ENCODE data around the gene RPS21.

The RPS21 gene

GRCh38 chr20:62405108-62405980 lies 18.4 kb downstream of the RPS21 start:
- Histone ChIP-seq H3K4me3 (ENCODE audit: low read depth in 1 of 2, low read length in 2 of 2) (peak overlapping the region in 1 of 2 donors; percentile 72), H3K9me3 (ENCODE audit: control insufficient read depth in 1 of 2, low read length in 2 of 2) (no peaks in the 10 kb centered on the region), H3K27me3 (ENCODE audit: low read depth, low read length) (no peaks in the 10 kb centered on the region), H3K4me1 (ENCODE audit: control insufficient read depth in 1 of 2, insufficient read depth in 2 of 2, low read length in 2 of 2) (peaks cover 0 to 34% of the 10 kb centered on the region in 2 donors), H3K36me3 (ENCODE audit: control insufficient read depth in 1 of 2, insufficient read depth in 2 of 2, low read length in 2 of 2) (peaks cover 0 to 8% of the 10 kb centered on the region in 2 donors), H3K27ac (ENCODE audit: low read length) (no peak overlapping the region)

- Histone ChIP-seq H3K27ac (ENCODE audit: low read length) (no peak overlapping the region), H3K4me1 (ENCODE audit: control insufficient read depth in 1 of 2, insufficient read depth in 2 of 2, low read length in 2 of 2) (peaks cover 0 to 35% of the 10 kb centered on the region in 2 donors), H3K9me3 (ENCODE audit: control insufficient read depth in 1 of 2, low read length in 2 of 2) (no peaks in the 10 kb centered on the region)
These were observed 19.1 kb downstream of the RPS21 start for GRCh38 chr20:62405981-62406513.

DNA sequence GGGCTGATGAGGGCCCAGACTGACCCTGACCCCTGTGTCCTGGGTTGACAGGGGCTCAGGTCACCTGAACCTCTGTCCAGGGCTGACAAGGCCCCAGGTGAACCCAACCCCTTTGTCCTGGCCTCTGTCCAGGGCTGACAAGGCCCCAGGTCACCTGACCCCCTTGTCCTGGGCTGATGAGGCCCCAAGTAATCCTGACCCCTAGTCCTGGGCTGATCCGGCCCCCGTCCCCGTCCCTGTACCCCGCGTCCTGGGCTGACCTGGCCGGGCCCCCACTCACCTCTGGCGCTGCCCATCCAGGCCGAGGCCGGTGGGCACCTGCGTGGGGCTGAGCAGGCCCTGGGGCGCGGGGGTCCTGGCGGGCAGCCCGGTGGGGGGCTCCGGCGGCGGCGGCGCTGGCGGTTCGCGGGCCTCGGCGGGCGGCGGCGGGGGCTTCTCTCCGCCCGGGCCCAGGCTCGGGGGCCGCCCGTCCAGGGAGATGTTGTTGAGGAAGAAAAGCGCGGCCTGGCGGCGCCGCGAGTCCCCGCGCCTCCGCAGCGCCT lies 19.8 kb downstream of the RPS21 start:
- Histone ChIP-seq H3K4me1 (ENCODE audit: control insufficient read depth in 1 of 2, insufficient read depth in 2 of 2, low read length in 2 of 2) (peaks cover 0 to 35% of the 10 kb centered on the region in 2 donors), H3K27me3 (ENCODE audit: low read depth, low read length) (no peaks in the 10 kb centered on the region), H3K36me3 (ENCODE audit: control insufficient read depth in 1 of 2, insufficient read depth in 2 of 2, low read length in 2 of 2) (peaks cover 0 to 8% of the 10 kb centered on the region in 2 donors), H3K9me3 (ENCODE audit: control insufficient read depth in 1 of 2, low read length in 2 of 2) (no peaks in the 10 kb centered on the region), H3K4me3 (ENCODE audit: low read depth in 1 of 2, low read length in 2 of 2) (peak overlapping the region; percentile 70 to 72), H3K27ac (ENCODE audit: low read length) (no peak overlapping the region)

More at GRCh38 chr20:62405981-62406513, 19.1 kb downstream of the RPS21 start:
- H3K36me3 ChIP-seq (ENCODE audit: control insufficient read depth in 1 of 2, insufficient read depth in 2 of 2, low read length in 2 of 2) = peaks cover 0 to 8% of the 10 kb centered on the region in 2 donors
- H3K27me3 ChIP-seq (ENCODE audit: low read depth, low read length) = no peaks in the 10 kb centered on the region
- H3K4me3 ChIP-seq (ENCODE audit: low read depth in 1 of 2, low read length in 2 of 2) = peak overlapping the region; percentile 70 to 72

DNA sequence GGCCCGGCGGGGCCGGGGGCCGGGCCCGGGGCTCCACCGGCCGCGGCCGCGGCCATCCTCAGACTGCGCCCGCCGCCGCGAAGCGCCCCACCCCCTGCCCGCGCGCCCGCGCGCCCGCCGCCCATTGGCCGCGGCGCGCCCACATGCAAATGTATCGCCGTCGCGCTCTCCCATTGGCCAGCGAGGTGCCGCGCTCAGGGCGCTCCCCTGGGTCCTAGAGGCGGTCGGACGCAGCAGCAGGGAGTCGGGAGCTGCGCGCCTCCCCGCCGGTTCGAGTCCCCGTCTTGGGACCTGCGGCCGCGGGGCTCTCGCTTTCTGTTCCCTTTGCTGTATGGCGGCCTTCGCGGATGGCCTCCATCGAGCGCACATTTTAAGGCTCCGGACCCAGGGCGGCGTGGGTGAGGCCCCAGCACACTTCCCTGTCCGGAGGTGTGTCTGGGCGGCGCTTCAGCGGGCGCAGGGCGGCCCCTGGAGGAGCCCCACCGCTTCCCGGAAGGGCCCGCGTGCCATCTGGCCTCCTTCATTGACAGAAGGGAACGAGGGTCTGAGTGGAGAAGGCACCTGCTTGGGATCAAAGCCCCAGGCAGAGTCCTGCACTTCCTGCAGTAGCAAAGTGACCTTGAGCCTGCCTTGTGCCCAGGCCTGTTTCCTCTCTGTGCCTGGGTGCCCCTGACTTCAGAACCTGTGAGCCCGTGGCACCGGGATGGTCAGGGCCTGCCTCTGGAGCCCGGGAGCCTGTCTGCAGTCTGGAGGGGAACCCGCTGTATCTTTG lies 20.5 kb downstream of the RPS21 start, which contains the start of gene CABLES2:
Gene CABLES2 (minus strand): TSS at position 65 of the 772 bp plus-strand sequence. CDS start 9 bp downstream, at position 56.
- no peaks in the 10 kb centered on the region for H3K9me3 ChIP-seq (ENCODE audit: control insufficient read depth in 1 of 2, low read length in 2 of 2)
- H3K27me3 ChIP-seq (ENCODE audit: low read depth, low read length) = no peaks in the 10 kb centered on the region
- peak within 1 kb of the TSS; percentile 8 for H3K27ac ChIP-seq (ENCODE audit: low read length)
- peaks cover 0 to 35% of the 10 kb centered on the region in 2 donors for H3K4me1 ChIP-seq (ENCODE audit: control insufficient read depth in 1 of 2, insufficient read depth in 2 of 2, low read length in 2 of 2)
- peaks cover 0 to 7% of the 10 kb centered on the region in 2 donors for H3K36me3 ChIP-seq (ENCODE audit: control insufficient read depth in 1 of 2, insufficient read depth in 2 of 2, low read length in 2 of 2)
- H3K4me3 ChIP-seq (ENCODE audit: low read depth in 1 of 2, low read length in 2 of 2) = peak within 1 kb of the TSS; percentile 70 to 72

DNA sequence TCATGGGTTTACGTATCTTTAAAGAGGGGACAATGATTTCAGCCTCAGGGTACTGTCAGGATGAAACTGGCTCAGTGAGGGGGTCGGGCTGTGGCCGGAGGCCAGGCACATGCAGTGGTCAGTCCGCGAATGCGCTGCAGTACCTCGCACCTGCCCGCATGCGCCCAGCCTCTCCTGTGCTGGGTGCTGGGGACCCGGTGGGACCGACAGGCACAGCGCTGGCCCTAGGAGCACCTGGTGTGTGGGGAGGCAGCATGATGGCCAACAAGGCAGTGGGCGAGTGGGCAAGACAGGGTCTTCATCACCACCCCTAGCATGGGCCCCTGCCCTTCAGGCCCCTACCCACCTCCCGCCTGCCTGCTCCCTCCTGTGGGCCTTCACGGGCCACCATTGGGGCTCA lies 21.2 kb downstream of the RPS21 start:
- no peak overlapping the region for H3K4me3 ChIP-seq (ENCODE audit: low read depth in 1 of 2, low read length in 2 of 2)
- H3K27me3 ChIP-seq (ENCODE audit: low read depth, low read length) = no peaks in the 10 kb centered on the region
- H3K27ac ChIP-seq (ENCODE audit: low read length) = no peak overlapping the region
- H3K4me1 ChIP-seq (ENCODE audit: control insufficient read depth in 1 of 2, insufficient read depth in 2 of 2, low read length in 2 of 2) = peaks cover 0 to 35% of the 10 kb centered on the region in 2 donors
- H3K9me3 ChIP-seq (ENCODE audit: control insufficient read depth in 1 of 2, low read length in 2 of 2) = no peaks in the 10 kb centered on the region
- H3K36me3 ChIP-seq (ENCODE audit: control insufficient read depth in 1 of 2, insufficient read depth in 2 of 2, low read length in 2 of 2) = peaks cover 0 to under 1% of the 10 kb centered on the region in 2 donors

DNA sequence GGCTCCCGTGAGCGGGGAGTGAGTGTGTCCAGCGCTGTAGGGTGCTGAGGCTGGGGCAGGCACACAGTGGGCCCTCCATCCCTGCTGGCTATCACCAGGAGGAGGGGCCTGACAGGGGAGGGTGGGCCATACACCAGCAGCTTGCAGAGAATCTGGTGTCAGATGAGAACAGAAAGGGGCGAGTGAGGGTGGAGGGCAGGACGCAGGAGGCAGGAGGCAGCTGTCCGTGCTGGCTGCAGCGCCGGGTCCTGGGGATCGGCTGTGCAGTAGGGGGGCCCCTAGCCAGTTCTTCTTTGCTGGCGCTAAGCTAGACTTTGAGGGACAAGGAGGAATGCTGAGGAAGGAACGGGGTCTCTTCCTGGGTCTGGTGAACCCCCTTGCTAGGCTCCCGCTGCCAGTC lies 21.7 kb downstream of the RPS21 start:
- Histone ChIP-seq H3K36me3 (ENCODE audit: control insufficient read depth in 1 of 2, insufficient read depth in 2 of 2, low read length in 2 of 2) (no peaks in the 10 kb centered on the region), H3K9me3 (ENCODE audit: control insufficient read depth in 1 of 2, low read length in 2 of 2) (no peaks in the 10 kb centered on the region), H3K27ac (ENCODE audit: low read length) (no peak overlapping the region), H3K27me3 (ENCODE audit: low read depth, low read length) (no peaks in the 10 kb centered on the region), H3K4me3 (ENCODE audit: low read depth in 1 of 2, low read length in 2 of 2) (no peak overlapping the region), H3K4me1 (ENCODE audit: control insufficient read depth in 1 of 2, insufficient read depth in 2 of 2, low read length in 2 of 2) (peaks cover 0 to 35% of the 10 kb centered on the region in 2 donors)

DNA sequence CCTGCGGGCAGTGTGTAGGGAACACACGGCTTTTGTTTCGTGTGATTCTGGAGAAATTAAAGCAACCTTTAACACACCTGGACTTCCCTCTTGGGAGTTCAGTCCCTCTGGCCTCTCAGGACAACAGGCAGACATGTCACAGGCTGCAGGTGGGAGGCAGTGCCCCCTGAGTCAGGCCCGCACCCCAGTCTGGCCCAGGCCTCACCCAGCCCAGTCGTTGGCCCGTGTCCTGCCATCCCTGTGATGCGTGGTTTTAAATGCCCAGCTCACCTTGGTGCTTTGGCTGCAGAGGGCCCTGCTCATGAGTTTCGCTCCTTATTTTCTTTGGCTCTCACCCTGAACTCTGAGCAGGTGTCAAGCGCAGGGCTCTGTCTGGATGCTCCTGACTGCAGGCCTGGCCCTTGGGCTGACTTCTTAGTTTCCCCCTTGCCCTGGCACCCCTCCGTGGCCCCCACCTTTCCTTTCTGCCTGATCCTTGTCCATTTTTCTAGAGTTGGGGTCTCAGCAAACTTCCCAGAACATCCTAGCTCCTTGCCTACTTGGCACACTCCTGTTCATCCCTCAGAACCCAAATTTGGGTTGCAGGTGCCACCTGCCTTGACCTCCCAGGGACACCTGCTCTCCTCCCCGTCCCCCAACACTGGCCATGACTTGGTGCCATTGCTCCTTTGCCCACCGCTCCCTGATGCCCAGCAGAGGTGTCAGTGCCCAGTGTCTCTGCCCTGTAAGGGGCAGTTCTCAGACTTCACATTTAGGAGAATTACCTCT lies 22.4 kb downstream of the RPS21 start:
- peaks cover 0 to 35% of the 10 kb centered on the region in 2 donors for H3K4me1 ChIP-seq (ENCODE audit: control insufficient read depth in 1 of 2, insufficient read depth in 2 of 2, low read length in 2 of 2)
- H3K27ac ChIP-seq (ENCODE audit: low read length) = no peak overlapping the region
- no peaks in the 10 kb centered on the region for H3K27me3 ChIP-seq (ENCODE audit: low read depth, low read length)
- H3K4me3 ChIP-seq (ENCODE audit: low read depth in 1 of 2, low read length in 2 of 2) = no peak overlapping the region
- H3K9me3 ChIP-seq (ENCODE audit: control insufficient read depth in 1 of 2, low read length in 2 of 2) = no peaks in the 10 kb centered on the region
- H3K36me3 ChIP-seq (ENCODE audit: control insufficient read depth in 1 of 2, insufficient read depth in 2 of 2, low read length in 2 of 2) = no peaks in the 10 kb centered on the region

- H3K4me1 ChIP-seq (ENCODE audit: control insufficient read depth in 1 of 2, insufficient read depth in 2 of 2, low read length in 2 of 2) = peaks cover 0 to 32% of the 10 kb centered on the region in 2 donors
- no peak overlapping the region for H3K27ac ChIP-seq (ENCODE audit: low read length)
- no peaks in the 10 kb centered on the region for H3K9me3 ChIP-seq (ENCODE audit: control insufficient read depth in 1 of 2, low read length in 2 of 2)
- H3K36me3 ChIP-seq (ENCODE audit: control insufficient read depth in 1 of 2, insufficient read depth in 2 of 2, low read length in 2 of 2) = no peaks in the 10 kb centered on the region
- H3K4me3 ChIP-seq (ENCODE audit: low read depth in 1 of 2, low read length in 2 of 2) = no peak overlapping the region
- H3K27me3 ChIP-seq (ENCODE audit: low read depth, low read length) = no peaks in the 10 kb centered on the region
These were observed 23.2 kb downstream of the RPS21 start for GRCh38 chr20:62409931-62410745.

DNA sequence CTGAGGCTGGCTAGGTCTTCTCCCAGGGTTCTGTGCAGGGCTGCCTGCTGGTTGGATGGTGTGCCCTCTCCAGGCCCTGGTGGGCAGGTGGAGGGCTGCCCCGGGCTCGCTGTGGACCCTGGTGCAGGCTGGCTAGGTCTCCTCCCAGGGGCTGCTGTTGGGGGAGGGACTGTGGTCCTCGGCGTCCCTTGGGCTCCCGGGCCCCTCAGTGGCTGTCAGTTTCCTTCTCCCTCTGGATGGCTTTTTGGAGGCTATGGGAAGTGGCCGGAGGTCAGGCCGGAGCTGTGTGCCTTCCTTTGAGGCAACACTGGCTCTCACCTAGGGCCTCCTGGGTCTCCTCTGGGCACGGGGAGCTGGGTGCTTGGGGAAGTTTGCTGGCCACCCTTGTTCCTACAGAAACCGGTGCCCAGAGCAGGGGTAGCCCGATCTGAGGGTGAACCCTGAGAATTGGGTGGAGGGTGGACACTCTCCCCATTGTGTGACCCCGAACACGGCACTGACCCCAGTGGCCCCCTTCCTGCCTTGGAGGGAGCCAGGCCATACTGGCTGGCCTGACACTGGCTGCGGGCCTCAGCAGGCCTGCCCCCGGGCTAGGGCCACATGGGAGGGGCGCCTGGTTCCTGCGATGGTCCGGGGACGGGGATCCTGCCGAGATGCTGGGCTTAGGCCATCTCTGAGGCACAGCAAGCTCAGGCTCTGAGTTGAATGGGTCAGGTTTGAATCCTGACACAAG lies 24.0 kb downstream of the RPS21 start:
- H3K27ac ChIP-seq (ENCODE audit: low read length) = no peak overlapping the region
- H3K9me3 ChIP-seq (ENCODE audit: control insufficient read depth in 1 of 2, low read length in 2 of 2) = no peaks in the 10 kb centered on the region
- H3K4me3 ChIP-seq (ENCODE audit: low read depth in 1 of 2, low read length in 2 of 2) = peak overlapping the region in 1 of 2 donors; percentile 11
- H3K4me1 ChIP-seq (ENCODE audit: control insufficient read depth in 1 of 2, insufficient read depth in 2 of 2, low read length in 2 of 2) = peaks cover 0 to 25% of the 10 kb centered on the region in 2 donors
- no peaks in the 10 kb centered on the region for H3K36me3 ChIP-seq (ENCODE audit: control insufficient read depth in 1 of 2, insufficient read depth in 2 of 2, low read length in 2 of 2)
- H3K27me3 ChIP-seq (ENCODE audit: low read depth, low read length) = no peaks in the 10 kb centered on the region

Measured in muscle layer of duodenum (tissue), 2 donors.